SK-N-SH treated with all-trans-retinoic acid at 6 μM for 48 hours (cell line): Measurements from ENCODE around the gene PRSS53.

Source experiments
- ATAC-seq: fragments of 200-7000 bp; cut with Tn5 transposase; 3 replicates; pipeline ENCODE4 v1.9.1; 2020; ENCODE audit warnings: mild to moderate bottlenecking, moderate library complexity
- ARNTL ChIP-seq: fragments of 450-650 bp; formaldehyde crosslinking; IDR thresholded peaks from 2 replicates; pipeline ENCODE4 v1.5.0; 2020; ENCODE audit warnings: low read depth, mild to moderate bottlenecking, moderate library complexity, borderline replicate concordance
- BACH2 ChIP-seq: fragments of 250-450 bp; sonication (Bioruptor Pico); IDR thresholded peaks from 2 replicates; pipeline ENCODE4 v1.9.0; 2021; ENCODE audit warnings: mild to moderate bottlenecking, borderline replicate concordance
- CSDC2 ChIP-seq: fragments of 250-450 bp; sonication (Bioruptor Pico); IDR thresholded peaks from 2 replicates; pipeline ENCODE4 v1.5.0; 2020; ENCODE audit warnings: mild to moderate bottlenecking, moderate library complexity
- ESRRG ChIP-seq: fragments of 250-450 bp; sonication (Bioruptor Pico); IDR thresholded peaks from 2 replicates; pipeline ENCODE4 v1.6.1; 2021; ENCODE audit warnings: mild to moderate bottlenecking
- GLIS3 ChIP-seq: fragments of 250-450 bp; sonication (Bioruptor Pico); IDR thresholded peaks from 2 replicates; pipeline ENCODE4 v1.5.0; 2020; ENCODE audit warnings: mild to moderate bottlenecking, moderate library complexity
- ISL1 ChIP-seq: fragments of 250-450 bp; sonication (Bioruptor Pico); IDR thresholded peaks from 2 replicates; pipeline ENCODE4 v2.1.2; 2022; ENCODE audit warnings: mild to moderate bottlenecking, moderate library complexity
- POU6F1 ChIP-seq: fragments of 250-450 bp; sonication (Bioruptor Pico); IDR thresholded peaks from 2 replicates; pipeline ENCODE4 v1.8.0; 2021; ENCODE audit warnings: low read depth, mild to moderate bottlenecking, moderate library complexity, borderline replicate concordance
- PPARA ChIP-seq: fragments of 250-450 bp; sonication (Bioruptor Pico); IDR thresholded peaks from 2 replicates; pipeline ENCODE4 v1.5.0; 2020; ENCODE audit warnings: mild to moderate bottlenecking, borderline replicate concordance
- RARB ChIP-seq: fragments of 250-450 bp; sonication (Bioruptor Pico); IDR thresholded peaks from 2 replicates; pipeline ENCODE4 v1.8.0; 2021; ENCODE audit warnings: mild to moderate bottlenecking, moderate library complexity
- TCF4 ChIP-seq: fragments of 250-450 bp; sonication (Bioruptor Pico); IDR thresholded peaks from 2 replicates; pipeline ENCODE4 v1.8.0; 2021; ENCODE audit warnings: mild to moderate bottlenecking, moderate library complexity, borderline replicate concordance
- TOX ChIP-seq: fragments of 250-450 bp; sonication (Bioruptor Pico); IDR thresholded peaks from 2 replicates; pipeline ENCODE4 v1.8.0; 2021; ENCODE audit warnings: mild to moderate bottlenecking, moderate library complexity, borderline replicate concordance
- TSHZ2 ChIP-seq: fragments of 250-450 bp; sonication (Bioruptor Pico); IDR thresholded peaks from 2 replicates; pipeline ENCODE4 v1.5.0; 2020; ENCODE audit warnings: mild to moderate bottlenecking, moderate library complexity
- ZC3H10 ChIP-seq: fragments of 250-450 bp; sonication (Bioruptor Pico); IDR thresholded peaks from 2 replicates; pipeline ENCODE4 v1.5.1; 2021; ENCODE audit warnings: mild to moderate bottlenecking, moderate library complexity
- ZFP3 ChIP-seq: fragments of 250-450 bp; sonication (Bioruptor Pico); IDR thresholded peaks from 2 replicates; pipeline ENCODE4 v1.5.0; 2020; ENCODE audit warnings: mild to moderate bottlenecking, moderate library complexity
- ZFP30 ChIP-seq: fragments of 450-650 bp; formaldehyde crosslinking; IDR thresholded peaks from 2 replicates; pipeline ENCODE4 v1.5.0; 2022; ENCODE audit warnings: mild to moderate bottlenecking, moderate library complexity
- ZNF565 ChIP-seq: fragments of 450-650 bp; formaldehyde crosslinking; conservative IDR thresholded peaks from 2 replicates; pipeline ENCODE4 v1.5.0; 2020; ENCODE audit warnings: low read depth, mild to moderate bottlenecking, moderate library complexity
- ZNF70 ChIP-seq: fragments of 450-650 bp; formaldehyde crosslinking; IDR thresholded peaks from 2 replicates; pipeline ENCODE4 v1.5.0; 2020; ENCODE audit warnings: mild to moderate bottlenecking, moderate library complexity
- ZNF8 ChIP-seq: fragments of 450-650 bp; formaldehyde crosslinking; IDR thresholded peaks from 2 replicates; pipeline ENCODE4 v1.5.0; 2020; ENCODE audit warnings: mild to moderate bottlenecking, moderate library complexity
- TF ChIP-seq, protein P1 (sequence below): fragments of 250-450 bp; sonication (Bioruptor Pico); IDR thresholded peaks from 2 replicates; pipeline ENCODE4 v1.5.1; 2021; ENCODE audit warnings: mild to moderate bottlenecking, moderate library complexity
- TF ChIP-seq, protein P2 (sequence below): fragments of 250-450 bp; sonication (Bioruptor Pico); IDR thresholded peaks from 2 replicates; pipeline ENCODE4 v1.5.1; 2020; ENCODE audit warnings: low read depth, mild to moderate bottlenecking, moderate library complexity

PRSS53 gene

GRCh38 chr16:31113121-31114120 lies 24.7 kb upstream of the PRSS53 start:
- no peak for ATAC-seq
- TF ChIP-seq RARB (CRISPR knock-in tag) (no peak), ZC3H10 (CRISPR knock-in tag) (no peak), BACH2 (CRISPR knock-in tag) (no peak), TSHZ2 (CRISPR knock-in tag) (no peak), ZFP3 (CRISPR knock-in tag) (no peak), POU6F1 (CRISPR knock-in tag) (no peak), PPARA (CRISPR knock-in tag) (no peak), TCF4 (CRISPR knock-in tag) (no peak), ZFP30 (CRISPR knock-in tag) (no peak), ESRRG (CRISPR knock-in tag) (no peak), ZNF8 (CRISPR knock-in tag) (no peak)
- TF ChIP-seq, protein P1, sequence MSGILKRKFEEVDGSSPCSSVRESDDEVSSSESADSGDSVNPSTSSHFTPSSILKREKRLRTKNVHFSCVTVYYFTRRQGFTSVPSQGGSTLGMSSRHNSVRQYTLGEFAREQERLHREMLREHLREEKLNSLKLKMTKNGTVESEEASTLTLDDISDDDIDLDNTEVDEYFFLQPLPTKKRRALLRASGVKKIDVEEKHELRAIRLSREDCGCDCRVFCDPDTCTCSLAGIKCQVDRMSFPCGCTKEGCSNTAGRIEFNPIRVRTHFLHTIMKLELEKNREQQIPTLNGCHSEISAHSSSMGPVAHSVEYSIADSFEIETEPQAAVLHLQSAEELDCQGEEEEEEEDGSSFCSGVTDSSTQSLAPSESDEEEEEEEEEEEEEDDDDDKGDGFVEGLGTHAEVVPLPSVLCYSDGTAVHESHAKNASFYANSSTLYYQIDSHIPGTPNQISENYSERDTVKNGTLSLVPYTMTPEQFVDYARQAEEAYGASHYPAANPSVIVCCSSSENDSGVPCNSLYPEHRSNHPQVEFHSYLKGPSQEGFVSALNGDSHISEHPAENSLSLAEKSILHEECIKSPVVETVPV: no peak

DNA sequence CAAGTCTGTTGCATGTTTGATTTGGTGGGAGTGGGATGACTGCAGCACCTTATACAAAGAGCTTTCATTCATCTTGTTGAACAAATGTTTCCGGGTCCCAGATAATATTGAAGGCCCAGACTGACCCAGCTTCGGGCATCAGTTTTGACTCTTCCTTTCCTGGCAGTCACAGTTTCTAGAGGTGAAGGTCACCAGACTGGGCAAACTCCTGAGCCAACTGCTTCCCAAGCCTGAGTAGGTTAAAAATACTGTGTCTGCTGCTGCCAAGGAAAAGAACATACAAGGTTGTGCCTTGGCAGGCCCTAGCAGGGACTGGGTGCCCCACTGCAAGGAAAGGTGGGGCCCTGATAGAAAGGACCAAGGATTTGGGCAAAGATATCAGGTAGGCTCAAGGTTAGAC lies 24.0 kb upstream of the PRSS53 start:
- TF ChIP-seq PPARA (CRISPR knock-in tag): no peak
- no peak for TF ChIP-seq POU6F1 (CRISPR knock-in tag)
- no peak for TF ChIP-seq BACH2 (CRISPR knock-in tag)
- no peak for TF ChIP-seq ZNF8 (CRISPR knock-in tag)
- no peak for TF ChIP-seq TOX (CRISPR knock-in tag)
- TF ChIP-seq GLIS3 (CRISPR knock-in tag): no peak
- no peak for TF ChIP-seq ZFP30 (CRISPR knock-in tag)
- no peak for TF ChIP-seq RARB (CRISPR knock-in tag)
- TF ChIP-seq ISL1 (CRISPR knock-in tag): no peak
- TF ChIP-seq ZNF565 (CRISPR knock-in tag): no peak
- TF ChIP-seq, protein P1: no peak
- TF ChIP-seq ESRRG (CRISPR knock-in tag): no peak
- TF ChIP-seq, protein P2, sequence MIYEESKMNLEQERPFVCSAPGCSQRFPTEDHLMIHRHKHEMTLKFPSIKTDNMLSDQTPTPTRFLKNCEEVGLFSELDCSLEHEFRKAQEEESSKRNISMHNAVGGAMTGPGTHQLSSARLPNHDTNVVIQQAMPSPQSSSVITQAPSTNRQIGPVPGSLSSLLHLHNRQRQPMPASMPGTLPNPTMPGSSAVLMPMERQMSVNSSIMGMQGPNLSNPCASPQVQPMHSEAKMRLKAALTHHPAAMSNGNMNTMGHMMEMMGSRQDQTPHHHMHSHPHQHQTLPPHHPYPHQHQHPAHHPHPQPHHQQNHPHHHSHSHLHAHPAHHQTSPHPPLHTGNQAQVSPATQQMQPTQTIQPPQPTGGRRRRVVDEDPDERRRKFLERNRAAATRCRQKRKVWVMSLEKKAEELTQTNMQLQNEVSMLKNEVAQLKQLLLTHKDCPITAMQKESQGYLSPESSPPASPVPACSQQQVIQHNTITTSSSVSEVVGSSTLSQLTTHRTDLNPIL (CRISPR knock-in tag): no peak
- TF ChIP-seq ZFP3 (CRISPR knock-in tag): no peak
- TF ChIP-seq TSHZ2 (CRISPR knock-in tag): no peak
- no peak for TF ChIP-seq ARNTL
- TF ChIP-seq ZNF70 (CRISPR knock-in tag): no peak
- TF ChIP-seq CSDC2 (CRISPR knock-in tag): no peak
- no peak for ATAC-seq
